ENCODE data around the gene MTMR11. TPM values are rescaled to one million over a fixed set of nuclear protein-coding genes. Genes with fewer than 3 reads are reported as not detected.

MTMR11 gene
- total and polyA plus RNA-seq, 2 experiments from 2014 or later = 2.4 to 3.6 TPM

DNA sequence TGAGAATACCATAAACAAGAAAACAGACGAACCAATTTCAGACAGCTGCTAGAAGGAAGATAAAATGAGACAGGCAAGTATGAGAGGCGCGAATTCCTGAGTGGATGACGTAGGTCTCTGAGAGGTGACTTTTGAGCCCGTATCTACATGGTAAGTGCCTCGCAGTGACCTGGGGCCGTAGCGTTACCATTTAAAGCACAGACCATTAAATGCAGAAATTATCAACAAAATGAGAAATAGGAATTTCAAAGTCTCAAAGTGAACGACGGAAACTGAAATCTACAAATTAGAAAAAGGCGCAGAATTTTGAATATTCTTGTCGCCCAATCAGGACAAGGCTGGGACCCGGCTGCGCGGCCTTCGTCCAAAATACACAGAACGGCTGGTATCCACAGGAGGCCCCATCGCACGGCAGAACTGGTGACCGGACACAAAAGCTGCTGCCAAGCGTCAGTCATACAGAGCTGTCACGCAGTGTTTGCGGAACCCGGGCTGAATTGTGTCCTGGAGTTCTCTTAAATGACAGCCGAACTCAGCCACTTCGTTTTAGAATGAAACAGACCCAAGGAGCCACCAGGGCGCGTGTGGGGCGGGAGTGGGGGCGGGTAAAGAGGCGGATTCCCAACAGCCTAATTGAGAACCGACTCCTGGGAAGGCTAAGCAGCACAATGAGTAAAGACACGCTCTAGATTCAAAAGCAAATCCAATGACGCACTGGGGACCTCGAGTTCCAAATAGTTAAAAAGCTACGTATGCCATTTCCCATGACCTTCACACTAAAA, 51.1 kb downstream of the MTMR11 start:
- peaks cover 3% of the 10 kb centered on the region; the same call in 1 of the 2 replicates for H3K4me1 ChIP-seq (ENCODE audit: insufficient read depth)
- DNase-seq (ENCODE audit: low spot score) (peak; percentile 82), ATAC-seq (peak; percentile 16)
- H2AFZ ChIP-seq = no peak overlapping the region
- peak overlapping the region; percentile 99 for H3K27ac ChIP-seq (ENCODE audit: low read depth)
- H3K9me2 ChIP-seq (ENCODE audit: insufficient read depth) = no peaks in the 10 kb centered on the region
- H3K4me2 ChIP-seq = peak overlapping the region; percentile 80
- no peaks in the 10 kb centered on the region for H3K27me3 ChIP-seq (ENCODE audit: insufficient read depth)
- H4K20me1 ChIP-seq (replicated peaks; ENCODE audit: insufficient read depth) = no peaks in the 10 kb centered on the region
- no peaks in the 10 kb centered on the region for H3K36me3 Mint-ChIP-seq (ENCODE audit: low read depth)
- no peaks in the 10 kb centered on the region for H3K9me3 Mint-ChIP-seq
- peaks cover 7% of the 10 kb centered on the region; the same call in 2 of the 3 replicates for H3K4me1 Mint-ChIP-seq
- peaks cover 12% of the 10 kb centered on the region; the same call in 1 of the 2 replicates for H3F3A ChIP-seq (replicated peaks; ENCODE audit: low read depth)
- H3K27ac Mint-ChIP-seq = no peak overlapping the region
- peaks cover 3% of the 10 kb centered on the region for H3K27me3 Mint-ChIP-seq (ENCODE audit: insufficient read depth, low read depth, poor library complexity)
- TF ChIP-seq POLR2AphosphoS5 (IDR thresholded peaks at IDR 0.05; ENCODE audit: low read depth) (peak; percentile 32), ZNF331 (CRISPR knock-in tag; IDR thresholded peaks at IDR 0.05; ENCODE audit: low read depth) (no peak), CREB1 (CRISPR knock-in tag; IDR thresholded peaks at IDR 0.05; ENCODE audit: low read depth) (no peak), NANOG (IDR thresholded peaks at IDR 0.05; ENCODE audit: borderline replicate concordance) (no peak), EZH2 (IDR thresholded peaks at IDR 0.05; ENCODE audit: low read depth, unreplicated experiment) (no peak)
- TF ChIP-seq, protein P1, sequence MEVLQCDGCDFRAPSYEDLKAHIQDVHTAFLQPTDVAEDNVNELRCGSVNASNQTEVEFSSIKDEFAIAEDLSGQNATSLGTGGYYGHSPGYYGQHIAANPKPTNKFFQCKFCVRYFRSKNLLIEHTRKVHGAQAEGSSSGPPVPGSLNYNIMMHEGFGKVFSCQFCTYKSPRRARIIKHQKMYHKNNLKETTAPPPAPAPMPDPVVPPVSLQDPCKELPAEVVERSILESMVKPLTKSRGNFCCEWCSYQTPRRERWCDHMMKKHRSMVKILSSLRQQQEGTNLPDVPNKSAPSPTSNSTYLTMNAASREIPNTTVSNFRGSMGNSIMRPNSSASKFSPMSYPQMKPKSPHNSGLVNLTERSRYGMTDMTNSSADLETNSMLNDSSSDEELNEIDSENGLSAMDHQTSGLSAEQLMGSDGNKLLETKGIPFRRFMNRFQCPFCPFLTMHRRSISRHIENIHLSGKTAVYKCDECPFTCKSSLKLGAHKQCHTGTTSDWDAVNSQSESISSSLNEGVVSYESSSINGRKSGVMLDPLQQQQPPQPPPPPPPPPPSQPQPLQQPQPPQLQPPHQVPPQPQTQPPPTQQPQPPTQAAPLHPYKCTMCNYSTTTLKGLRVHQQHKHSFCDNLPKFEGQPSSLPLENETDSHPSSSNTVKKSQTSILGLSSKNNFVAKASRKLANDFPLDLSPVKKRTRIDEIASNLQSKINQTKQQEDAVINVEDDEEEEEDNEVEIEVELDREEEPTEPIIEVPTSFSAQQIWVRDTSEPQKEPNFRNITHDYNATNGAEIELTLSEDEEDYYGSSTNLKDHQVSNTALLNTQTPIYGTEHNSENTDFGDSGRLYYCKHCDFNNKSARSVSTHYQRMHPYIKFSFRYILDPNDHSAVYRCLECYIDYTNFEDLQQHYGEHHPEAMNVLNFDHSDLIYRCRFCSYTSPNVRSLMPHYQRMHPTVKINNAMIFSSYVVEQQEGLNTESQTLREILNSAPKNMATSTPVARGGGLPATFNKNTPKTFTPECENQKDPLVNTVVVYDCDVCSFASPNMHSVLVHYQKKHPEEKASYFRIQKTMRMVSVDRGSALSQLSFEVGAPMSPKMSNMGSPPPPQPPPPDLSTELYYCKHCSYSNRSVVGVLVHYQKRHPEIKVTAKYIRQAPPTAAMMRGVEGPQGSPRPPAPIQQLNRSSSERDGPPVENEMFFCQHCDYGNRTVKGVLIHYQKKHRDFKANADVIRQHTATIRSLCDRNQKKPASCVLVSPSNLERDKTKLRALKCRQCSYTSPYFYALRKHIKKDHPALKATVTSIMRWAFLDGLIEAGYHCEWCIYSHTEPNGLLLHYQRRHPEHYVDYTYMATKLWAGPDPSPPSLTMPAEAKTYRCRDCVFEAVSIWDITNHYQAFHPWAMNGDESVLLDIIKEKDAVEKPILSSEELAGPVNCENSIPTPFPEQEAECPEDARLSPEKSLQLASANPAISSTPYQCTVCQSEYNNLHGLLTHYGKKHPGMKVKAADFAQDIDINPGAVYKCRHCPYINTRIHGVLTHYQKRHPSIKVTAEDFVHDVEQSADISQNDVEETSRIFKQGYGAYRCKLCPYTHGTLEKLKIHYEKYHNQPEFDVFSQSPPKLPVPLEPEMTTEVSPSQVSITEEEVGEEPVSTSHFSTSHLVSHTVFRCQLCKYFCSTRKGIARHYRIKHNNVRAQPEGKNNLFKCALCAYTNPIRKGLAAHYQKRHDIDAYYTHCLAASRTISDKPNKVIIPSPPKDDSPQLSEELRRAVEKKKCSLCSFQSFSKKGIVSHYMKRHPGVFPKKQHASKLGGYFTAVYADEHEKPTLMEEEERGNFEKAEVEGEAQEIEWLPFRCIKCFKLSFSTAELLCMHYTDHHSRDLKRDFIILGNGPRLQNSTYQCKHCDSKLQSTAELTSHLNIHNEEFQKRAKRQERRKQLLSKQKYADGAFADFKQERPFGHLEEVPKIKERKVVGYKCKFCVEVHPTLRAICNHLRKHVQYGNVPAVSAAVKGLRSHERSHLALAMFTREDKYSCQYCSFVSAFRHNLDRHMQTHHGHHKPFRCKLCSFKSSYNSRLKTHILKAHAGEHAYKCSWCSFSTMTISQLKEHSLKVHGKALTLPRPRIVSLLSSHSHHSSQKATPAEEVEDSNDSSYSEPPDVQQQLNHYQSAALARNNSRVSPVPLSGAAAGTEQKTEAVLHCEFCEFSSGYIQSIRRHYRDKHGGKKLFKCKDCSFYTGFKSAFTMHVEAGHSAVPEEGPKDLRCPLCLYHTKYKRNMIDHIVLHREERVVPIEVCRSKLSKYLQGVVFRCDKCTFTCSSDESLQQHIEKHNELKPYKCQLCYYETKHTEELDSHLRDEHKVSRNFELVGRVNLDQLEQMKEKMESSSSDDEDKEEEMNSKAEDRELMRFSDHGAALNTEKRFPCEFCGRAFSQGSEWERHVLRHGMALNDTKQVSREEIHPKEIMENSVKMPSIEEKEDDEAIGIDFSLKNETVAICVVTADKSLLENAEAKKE (CRISPR knock-in tag; IDR thresholded peaks at IDR 0.05) = no peak
- H3K4me3 ChIP-seq = peak overlapping the region; percentile 87
- no peak overlapping the region for H3K4me3 Mint-ChIP-seq
- H3K36me3 ChIP-seq (ENCODE audit: insufficient read depth) = no peaks in the 10 kb centered on the region
- H3K79me2 ChIP-seq (replicated peaks; ENCODE audit: insufficient read depth) = 0 out of 2 replicates have a peak, but pooled peaks cover 7% of the 10 kb centered on the region

Measured in GM23338 (cell line).